MM.1S (cell line): ENCODE results near the gene IGDCC3.

Experiments
- CTCF ChIP-seq: fragments of 300-600 bp; sonication (generic); IDR thresholded peaks from 2 replicates; pipeline ENCODE4 v1.5.1; 2016; ENCODE audit warnings: antibody characterized with exemption, low read length, mixed read lengths
- EZH2 ChIP-seq: fragments of 300-600 bp; sonication (generic); optimal IDR thresholded peaks from 2 replicates; pipeline ENCODE3; 2017; ENCODE audit warnings: low read depth, mild to moderate bottlenecking, antibody characterized with exemption, low read length, mixed read lengths

GRCh38 chr15:65399997-65400396 is 22.2 kb upstream of the IGDCC3 start:
- no peak for TF ChIP-seq CTCF
- TF ChIP-seq EZH2 = no peak
